Activated CD8-positive, alpha-beta T cell treated with anti-CD3 and anti-CD28 coated beads for 36 hours (primary cell): Measurements from ENCODE around the gene SPTBN1. TPM values are rescaled to one million over a fixed set of nuclear protein-coding genes. Genes with fewer than 3 reads are reported as not detected.
A peak's percentile ranks its signal among the peaks of the same experiment; 100 is the strongest.

Source experiments
- ATAC-seq: fragments of 200-7000 bp; cut with Tn5 transposase; one replicate; pipeline ENCODE4 v1.10.0; 2021; ENCODE audit warnings: mild to moderate bottlenecking, moderate library complexity
- CTCF ChIA-PET: fragments of 350-600 bp; sonication (Branson Sonifier 250); formaldehyde crosslinking; loops from one replicate; lab custom pipeline; 2021; ENCODE audit warnings: antibody characterized with exemption; lab: Charles Lee
- POLR2A ChIA-PET: fragments of 350-600 bp; sonication (Branson Sonifier 250); formaldehyde crosslinking; loops from one replicate; lab custom pipeline; 2021; ENCODE audit warnings: antibody characterized with exemption; lab: Charles Lee
- DNase-seq: peaks from one replicate; pipeline ENCODE4 v3.0.0-alpha.2; 2020
- H3K27ac Mint-ChIP-seq: one replicate; pipeline ENCODE4 v1.8.0; 2021; ENCODE audit warnings: mild to moderate bottlenecking, mixed read lengths
- H3K27me3 Mint-ChIP-seq: one replicate; pipeline ENCODE4 v1.8.0; 2021; ENCODE audit warnings: mixed read lengths
- H3K36me3 Mint-ChIP-seq: one replicate; pipeline ENCODE4 v1.8.0; 2021; ENCODE audit warnings: low read depth, mixed read lengths
- H3K4me1 Mint-ChIP-seq: one replicate; pipeline ENCODE4 v1.8.0; 2021; ENCODE audit warnings: low read depth, mixed read lengths
- H3K4me3 Mint-ChIP-seq: one replicate; pipeline ENCODE4 v1.8.0; 2021; ENCODE audit warnings: mild to moderate bottlenecking, moderate library complexity, mixed read lengths
- H3K9me3 Mint-ChIP-seq: one replicate; pipeline ENCODE4 v1.8.0; 2021; ENCODE audit warnings: mixed read lengths
- CTCF ChIP-seq: fragments of 200-600 bp; IDR thresholded peaks from one replicate; pipeline ENCODE4 v1.8.0; 2022; ENCODE audit warnings: antibody characterized with exemption, mild to moderate bottlenecking
- intact Hi-C: fragments of 100-400 bp; cut with micrococcal nuclease; formaldehyde crosslinking; loops from one replicate; pipeline ENCODE4 v1.10.0; 2022
- total RNA-seq, 2 experiments: library from RNA; stranded (reverse); gene quantifications; one replicate each; pipeline ENCODE4 v1.2.3, GENCODE V29; 2021

The SPTBN1 gene
- total RNA-seq, 2 experiments from 2014 or later = 91.8 to 91.9 TPM

GRCh38 chr2:54640834-54641540, 184.9 kb downstream of the SPTBN1 start:
- Mint-ChIP-seq H3K4me3 (no peak overlapping the region), H3K27me3 (no peaks in the 10 kb centered on the region), H3K27ac (peak overlapping the region; percentile 53), H3K4me1 (peaks cover 12% of the 10 kb centered on the region), H3K9me3 (no peaks in the 10 kb centered on the region), H3K36me3 (peaks cover 40% of the 10 kb centered on the region)
- ATAC-seq (no peak), DNase-seq (no peak)
- TF ChIP-seq CTCF = no peak
- POLR2A ChIA-PET = interaction anchor here (1.3 kb wide), 1 partner anchor 83 kb away, joined by 3 read pairs; no protein-coding TSS in a partner anchor
- CTCF ChIA-PET = no interaction called here
- intact Hi-C loops = no loop called here

- POLR2A ChIA-PET = interaction anchor here (1.3 kb wide), 1 partner anchor 84 kb away, joined by 3 read pairs; no protein-coding TSS in a partner anchor
- Mint-ChIP-seq H3K9me3 (no peaks in the 10 kb centered on the region), H3K4me1 (peaks cover 12% of the 10 kb centered on the region), H3K27me3 (no peaks in the 10 kb centered on the region), H3K36me3 (peaks cover 45% of the 10 kb centered on the region), H3K27ac (peak overlapping the region; percentile 70), H3K4me3 (no peak overlapping the region)
- ATAC-seq (no peak), DNase-seq (no peak)
- CTCF ChIA-PET = interaction anchor here (0.9 to 2.3 kb wide), 4 partner anchors 13 to 118 kb away, joined by 3 to 9 read pairs (median 4); no protein-coding TSS in a partner anchor
- no peak for TF ChIP-seq CTCF
- intact Hi-C loops = no loop called here
Observed at GRCh38 chr2:54641988-54642387, 185.9 kb downstream of the SPTBN1 start.

GRCh38 chr2:54642677-54643430, 186.7 kb downstream of the SPTBN1 start:
- CTCF ChIA-PET = interaction anchor here (0.9 to 2.3 kb wide), 5 partner anchors 13 to 119 kb away, joined by 3 to 9 read pairs (median 4); no protein-coding TSS in a partner anchor
- H3K36me3 Mint-ChIP-seq = peaks cover 50% of the 10 kb centered on the region

GRCh38 chr2:54644236-54644635, 188.1 kb downstream of the SPTBN1 start:
- intact Hi-C loops = no loop called here
- ATAC-seq (no peak), DNase-seq (no peak)
- Mint-ChIP-seq H3K27ac (no peak overlapping the region), H3K4me3 (no peak overlapping the region), H3K9me3 (no peaks in the 10 kb centered on the region), H3K4me1 (peaks cover 12% of the 10 kb centered on the region), H3K27me3 (no peaks in the 10 kb centered on the region), H3K36me3 (peaks cover 48% of the 10 kb centered on the region)
- no peak for TF ChIP-seq CTCF
- CTCF ChIA-PET = interaction anchor here (1.5 to 2.3 kb wide), 2 partner anchors 21 to 28 kb away, joined by 3 to 9 read pairs; no protein-coding TSS in a partner anchor
- POLR2A ChIA-PET = no interaction called here

More at GRCh38 chr2:54642677-54643430, 186.7 kb downstream of the SPTBN1 start:
- ATAC-seq (no peak), DNase-seq (no peak)
- H3K9me3 Mint-ChIP-seq = no peaks in the 10 kb centered on the region
- POLR2A ChIA-PET = interaction anchor here (1.3 kb wide), 1 partner anchor 85 kb away, joined by 3 read pairs; no protein-coding TSS in a partner anchor
- TF ChIP-seq CTCF = no peak
- H3K4me3 Mint-ChIP-seq = no peak overlapping the region
- no peak overlapping the region for H3K27ac Mint-ChIP-seq
- no peaks in the 10 kb centered on the region for H3K27me3 Mint-ChIP-seq
- intact Hi-C loops = no loop called here
- peaks cover 12% of the 10 kb centered on the region for H3K4me1 Mint-ChIP-seq
